ENCODE results near the gene BCL11B.

Gene BCL11B

GRCh38 chr14:99261912-99262787 lies 9.8 kb downstream of the BCL11B start:
- Mint-ChIP-seq H3K27me3 (no peaks in the 10 kb centered on the region), H3K36me3 (ENCODE audit: insufficient read depth) (peaks cover 79% of the 10 kb centered on the region), H3K4me3 (peak overlapping the region; percentile 99), H3K4me1 (peaks cover 97% of the 10 kb centered on the region), H3K27ac (ENCODE audit: low read depth) (peak overlapping the region; percentile 100), H3K9me3 (no peaks in the 10 kb centered on the region)
- peak; percentile 58 to 88 for DNase-seq (ENCODE audit: low spot score in 2 of 2)
- peak; percentile 60 for ATAC-seq (replicated peaks; ENCODE audit: extremely low read depth, poor library complexity, severe bottlenecking)

- Mint-ChIP-seq H3K27me3 (no peaks in the 10 kb centered on the region), H3K4me1 (peaks cover 97% of the 10 kb centered on the region), H3K27ac (ENCODE audit: low read depth) (peak overlapping the region; percentile 100), H3K9me3 (no peaks in the 10 kb centered on the region), H3K36me3 (ENCODE audit: insufficient read depth) (peaks cover 87% of the 10 kb centered on the region), H3K4me3 (peak overlapping the region; percentile 99)
- peak; percentile 27 for ATAC-seq (replicated peaks; ENCODE audit: extremely low read depth, poor library complexity, severe bottlenecking)
- peak in 1 of 2 donors; percentile 68 for DNase-seq (ENCODE audit: low spot score in 2 of 2)
Measured at GRCh38 chr14:99260587-99261551, 11.1 kb downstream of the BCL11B start.

- peak overlapping the region; percentile 100 for H3K27ac Mint-ChIP-seq (ENCODE audit: low read depth)
- ATAC-seq (replicated peaks; ENCODE audit: extremely low read depth, poor library complexity, severe bottlenecking), result no peak
- H3K36me3 Mint-ChIP-seq (ENCODE audit: insufficient read depth), result peaks cover 87% of the 10 kb centered on the region
- H3K4me1 Mint-ChIP-seq, result peaks cover 97% of the 10 kb centered on the region
- no peak for DNase-seq (ENCODE audit: low spot score in 2 of 2)
- H3K27me3 Mint-ChIP-seq, result no peaks in the 10 kb centered on the region
- no peaks in the 10 kb centered on the region for H3K9me3 Mint-ChIP-seq
- peak overlapping the region; percentile 99 for H3K4me3 Mint-ChIP-seq
Measured at GRCh38 chr14:99260116-99260515, 11.9 kb downstream of the BCL11B start.

- peak overlapping the region; percentile 100 for H3K27ac Mint-ChIP-seq (ENCODE audit: low read depth)
- ATAC-seq (replicated peaks; ENCODE audit: extremely low read depth, poor library complexity, severe bottlenecking) (peak; percentile 70), DNase-seq (ENCODE audit: low spot score in 2 of 2) (peak in 1 of 2 donors; percentile 79)
- peak overlapping the region; percentile 99 for H3K4me3 Mint-ChIP-seq
- H3K4me1 Mint-ChIP-seq, result peaks cover 92% of the 10 kb centered on the region
- H3K27me3 Mint-ChIP-seq, result no peaks in the 10 kb centered on the region
- H3K9me3 Mint-ChIP-seq, result no peaks in the 10 kb centered on the region
- H3K36me3 Mint-ChIP-seq (ENCODE audit: insufficient read depth), result peaks cover 87% of the 10 kb centered on the region
Measured at GRCh38 chr14:99258876-99259726, 12.9 kb downstream of the BCL11B start.

- Mint-ChIP-seq H3K27me3 (no peaks in the 10 kb centered on the region), H3K9me3 (no peaks in the 10 kb centered on the region), H3K27ac (ENCODE audit: low read depth) (peak overlapping the region; percentile 100), H3K4me1 (peaks cover 92% of the 10 kb centered on the region), H3K36me3 (ENCODE audit: insufficient read depth) (peaks cover 88% of the 10 kb centered on the region), H3K4me3 (peak overlapping the region; percentile 99)
- DNase-seq (ENCODE audit: low spot score in 2 of 2) (no peak), ATAC-seq (replicated peaks; ENCODE audit: extremely low read depth, poor library complexity, severe bottlenecking) (no peak)
Measured at GRCh38 chr14:99258341-99258861, 13.6 kb downstream of the BCL11B start.

- H3K4me1 Mint-ChIP-seq, result peaks cover 92% of the 10 kb centered on the region
- H3K27me3 Mint-ChIP-seq, result no peaks in the 10 kb centered on the region
- no peak for DNase-seq (ENCODE audit: low spot score in 2 of 2)
Measured at GRCh38 chr14:99257673-99258221, 14.2 kb downstream of the BCL11B start.

GRCh38 chr14:99257122-99257672 lies 14.8 kb downstream of the BCL11B start:
- Mint-ChIP-seq H3K27me3 (no peaks in the 10 kb centered on the region), H3K9me3 (no peaks in the 10 kb centered on the region), H3K36me3 (ENCODE audit: insufficient read depth) (peaks cover 87% of the 10 kb centered on the region), H3K4me1 (peaks cover 90% of the 10 kb centered on the region), H3K27ac (ENCODE audit: low read depth) (peak overlapping the region; percentile 100), H3K4me3 (peak overlapping the region; percentile 99)
- ATAC-seq (replicated peaks; ENCODE audit: extremely low read depth, poor library complexity, severe bottlenecking) (no peak), DNase-seq (ENCODE audit: low spot score in 2 of 2) (no peak)

More at GRCh38 chr14:99257673-99258221, 14.2 kb downstream of the BCL11B start:
- H3K36me3 Mint-ChIP-seq (ENCODE audit: insufficient read depth), result peaks cover 88% of the 10 kb centered on the region
- H3K4me3 Mint-ChIP-seq, result peak overlapping the region; percentile 99
- peak overlapping the region; percentile 100 for H3K27ac Mint-ChIP-seq (ENCODE audit: low read depth)
- no peak for ATAC-seq (replicated peaks; ENCODE audit: extremely low read depth, poor library complexity, severe bottlenecking)
- H3K9me3 Mint-ChIP-seq, result no peaks in the 10 kb centered on the region

GRCh38 chr14:99256483-99256874 lies 15.5 kb downstream of the BCL11B start:
- peak overlapping the region; percentile 99 for H3K4me3 Mint-ChIP-seq
- DNase-seq (ENCODE audit: low spot score in 2 of 2) (no peak), ATAC-seq (replicated peaks; ENCODE audit: extremely low read depth, poor library complexity, severe bottlenecking) (no peak)
- peaks cover 88% of the 10 kb centered on the region for H3K4me1 Mint-ChIP-seq
- H3K9me3 Mint-ChIP-seq, result no peaks in the 10 kb centered on the region
- H3K36me3 Mint-ChIP-seq (ENCODE audit: insufficient read depth), result peaks cover 86% of the 10 kb centered on the region
- no peaks in the 10 kb centered on the region for H3K27me3 Mint-ChIP-seq
- H3K27ac Mint-ChIP-seq (ENCODE audit: low read depth), result peak overlapping the region; percentile 100

- Mint-ChIP-seq H3K4me3 (peak overlapping the region; percentile 99), H3K4me1 (peaks cover 88% of the 10 kb centered on the region), H3K36me3 (ENCODE audit: insufficient read depth) (peaks cover 85% of the 10 kb centered on the region), H3K9me3 (no peaks in the 10 kb centered on the region), H3K27ac (ENCODE audit: low read depth) (peak overlapping the region; percentile 100), H3K27me3 (no peaks in the 10 kb centered on the region)
- no peak for DNase-seq (ENCODE audit: low spot score in 2 of 2)
- no peak for ATAC-seq (replicated peaks; ENCODE audit: extremely low read depth, poor library complexity, severe bottlenecking)
Measured at GRCh38 chr14:99255621-99256482, 16.1 kb downstream of the BCL11B start.

GRCh38 chr14:99254328-99255009 lies 17.5 kb downstream of the BCL11B start:
- DNase-seq (ENCODE audit: low spot score in 2 of 2) (no peak), ATAC-seq (replicated peaks; ENCODE audit: extremely low read depth, poor library complexity, severe bottlenecking) (no peak)
- H3K27ac Mint-ChIP-seq (ENCODE audit: low read depth), result peak overlapping the region; percentile 100
- H3K9me3 Mint-ChIP-seq, result no peaks in the 10 kb centered on the region
- peak overlapping the region; percentile 84 for H3K4me3 Mint-ChIP-seq
- H3K36me3 Mint-ChIP-seq (ENCODE audit: insufficient read depth), result peaks cover 81% of the 10 kb centered on the region
- H3K4me1 Mint-ChIP-seq, result peaks cover 87% of the 10 kb centered on the region
- H3K27me3 Mint-ChIP-seq, result no peaks in the 10 kb centered on the region

All from central memory CD8-positive, alpha-beta T cell (primary cell).